Measurements from ENCODE around the gene TGM3. TPM values are rescaled to one million over a fixed set of nuclear protein-coding genes. Genes with fewer than 3 reads are reported as not detected.

The TGM3 gene
- polyA plus RNA-seq, 3 donors: not detected

- Mint-ChIP-seq H3K36me3 (peaks cover 0 to 4% of the 10 kb centered on the region in 2 donors), H3K4me1 (peaks cover 41% of the 10 kb centered on the region), H3K4me3 (no peak overlapping the region), H3K9me3 (no peaks in the 10 kb centered on the region), H3K27me3 (ENCODE audit: low read depth in 3 of 3) (peaks cover 11 to 17% (median 13%) of the 10 kb centered on the region in 3 donors), H3K27ac (peak overlapping the region in 1 of 7 donors; percentile 19)
- H3K4me3 ChIP-seq (replicated peaks in 1 of 3; ENCODE audit: low read depth in 2 of 3, low read length in 3 of 3): no peak overlapping the region
- no peak overlapping the region for H2AFZ ChIP-seq (ENCODE audit: insufficient read depth, low read depth, low read length, poor library complexity, severe bottlenecking)
- no peaks in the 10 kb centered on the region for H3K36me3 ChIP-seq (replicated peaks in 1 of 2; ENCODE audit: control insufficient read depth in 1 of 2, insufficient read depth in 2 of 2, low read length in 2 of 2)
- 85% methylated on average over 6 of the region's 6 CpGs for WGBS (ENCODE audit: insufficient coverage)
- peaks cover 35 to 36% of the 10 kb centered on the region in 2 donors for H3K4me1 ChIP-seq (ENCODE audit: control insufficient read depth in 1 of 2, insufficient read depth in 2 of 2, low read length in 2 of 2)
- H4K20me1 ChIP-seq (ENCODE audit: insufficient read depth, low read length): no peaks in the 10 kb centered on the region
- intact Hi-C loops (cut with micrococcal nuclease): loop anchor here in 1 of 2 donors (10.0 kb wide), 1 partner anchor 55 kb away; no protein-coding TSS in a partner anchor
- H3K4me2 ChIP-seq (replicated peaks; ENCODE audit: extremely low read depth, low read length, poor library complexity, severe bottlenecking): no peak overlapping the region
- H3K27ac ChIP-seq (ENCODE audit: low read depth in 1 of 2, low read length in 2 of 2): no peak overlapping the region
- H3K27me3 ChIP-seq (ENCODE audit: control insufficient read depth in 2 of 2, insufficient read depth in 2 of 2, low read length in 2 of 2): peaks cover 2 to 8% of the 10 kb centered on the region in 2 donors
- no peak overlapping the region for H3K9ac ChIP-seq (ENCODE audit: insufficient read depth, low read length, poor library complexity, severe bottlenecking)
- H3K9me3 ChIP-seq (replicated peaks in 1 of 2; ENCODE audit: control insufficient read depth in 1 of 2, insufficient read depth in 1 of 2, low read length in 2 of 2): no peaks in the 10 kb centered on the region
- no peak for TF ChIP-seq CTCF (IDR thresholded peaks at IDR 0.05)
- DNase-seq: no peak
- no peaks in the 10 kb centered on the region for H3K79me2 ChIP-seq (ENCODE audit: insufficient read depth, low read length)
Observed at GRCh38 chr20:2259731-2260130, 36.1 kb upstream of the TGM3 start.

- H3K79me2 ChIP-seq (ENCODE audit: insufficient read depth, low read length): no peaks in the 10 kb centered on the region
- no peaks in the 10 kb centered on the region for H4K20me1 ChIP-seq (ENCODE audit: insufficient read depth, low read length)
- no peak overlapping the region for H3K27ac ChIP-seq (ENCODE audit: low read depth in 1 of 2, low read length in 2 of 2)
- H3K9ac ChIP-seq (ENCODE audit: insufficient read depth, low read length, poor library complexity, severe bottlenecking): no peak overlapping the region
- H2AFZ ChIP-seq (ENCODE audit: insufficient read depth, low read depth, low read length, poor library complexity, severe bottlenecking): no peak overlapping the region
- no peak for TF ChIP-seq CTCF (IDR thresholded peaks at IDR 0.05)
- no peaks in the 10 kb centered on the region for H3K9me3 ChIP-seq (replicated peaks in 1 of 2; ENCODE audit: control insufficient read depth in 1 of 2, insufficient read depth in 1 of 2, low read length in 2 of 2)
- Mint-ChIP-seq H3K27ac (no peak overlapping the region), H3K9me3 (no peaks in the 10 kb centered on the region), H3K27me3 (ENCODE audit: low read depth in 3 of 3) (peaks cover 13 to 17% (median 14%) of the 10 kb centered on the region in 3 donors), H3K4me3 (no peak overlapping the region), H3K4me1 (peaks cover 36% of the 10 kb centered on the region), H3K36me3 (peaks cover 0 to 4% of the 10 kb centered on the region in 2 donors)
- H3K36me3 ChIP-seq (replicated peaks in 1 of 2; ENCODE audit: control insufficient read depth in 1 of 2, insufficient read depth in 2 of 2, low read length in 2 of 2): no peaks in the 10 kb centered on the region
- H3K4me2 ChIP-seq (replicated peaks; ENCODE audit: extremely low read depth, low read length, poor library complexity, severe bottlenecking): no peak overlapping the region
- no peak overlapping the region for H3K4me3 ChIP-seq (replicated peaks in 1 of 3; ENCODE audit: low read depth in 2 of 3, low read length in 3 of 3)
- WGBS (ENCODE audit: insufficient coverage): 100% methylated on average over 1 of the region's 9 CpGs
- peaks cover 2 to 8% of the 10 kb centered on the region in 2 donors for H3K27me3 ChIP-seq (ENCODE audit: control insufficient read depth in 2 of 2, insufficient read depth in 2 of 2, low read length in 2 of 2)
- no peak for DNase-seq
- intact Hi-C loops (cut with micrococcal nuclease): no loop called here
- peaks cover 30 to 31% of the 10 kb centered on the region in 2 donors for H3K4me1 ChIP-seq (ENCODE audit: control insufficient read depth in 1 of 2, insufficient read depth in 2 of 2, low read length in 2 of 2)
Observed at GRCh38 chr20:2260250-2260649, 35.6 kb upstream of the TGM3 start.

All from CD14-positive monocyte (primary cell).